Activated CD8-positive, alpha-beta T cell treated with anti-CD3 and anti-CD28 coated beads for 36 hours (primary cell): ENCODE data around the gene SULT1C2. TPM values are rescaled to one million over a fixed set of nuclear protein-coding genes. Genes with fewer than 3 reads are reported as not detected.

Experiments
- ATAC-seq: fragments of 200-7000 bp; cut with Tn5 transposase; one replicate; pipeline ENCODE4 v1.10.0; 2021; ENCODE audit warnings: mild to moderate bottlenecking, moderate library complexity
- CTCF ChIA-PET: fragments of 350-600 bp; sonication (Branson Sonifier 250); formaldehyde crosslinking; loops from one replicate; lab custom pipeline; 2021; ENCODE audit warnings: antibody characterized with exemption; lab: Charles Lee
- POLR2A ChIA-PET: fragments of 350-600 bp; sonication (Branson Sonifier 250); formaldehyde crosslinking; loops from one replicate; lab custom pipeline; 2021; ENCODE audit warnings: antibody characterized with exemption; lab: Charles Lee
- DNase-seq: peaks from one replicate; pipeline ENCODE4 v3.0.0-alpha.2; 2020
- H3K27ac Mint-ChIP-seq: one replicate; pipeline ENCODE4 v1.8.0; 2021; ENCODE audit warnings: mild to moderate bottlenecking, mixed read lengths
- H3K27me3 Mint-ChIP-seq: one replicate; pipeline ENCODE4 v1.8.0; 2021; ENCODE audit warnings: mixed read lengths
- H3K36me3 Mint-ChIP-seq: one replicate; pipeline ENCODE4 v1.8.0; 2021; ENCODE audit warnings: low read depth, mixed read lengths
- H3K4me1 Mint-ChIP-seq: one replicate; pipeline ENCODE4 v1.8.0; 2021; ENCODE audit warnings: low read depth, mixed read lengths
- H3K4me3 Mint-ChIP-seq: one replicate; pipeline ENCODE4 v1.8.0; 2021; ENCODE audit warnings: mild to moderate bottlenecking, moderate library complexity, mixed read lengths
- H3K9me3 Mint-ChIP-seq: one replicate; pipeline ENCODE4 v1.8.0; 2021; ENCODE audit warnings: mixed read lengths
- CTCF ChIP-seq: fragments of 200-600 bp; IDR thresholded peaks from one replicate; pipeline ENCODE4 v1.8.0; 2022; ENCODE audit warnings: antibody characterized with exemption, mild to moderate bottlenecking
- intact Hi-C: fragments of 100-400 bp; cut with micrococcal nuclease; formaldehyde crosslinking; loops from one replicate; pipeline ENCODE4 v1.10.0; 2022
- total RNA-seq, 2 experiments: library from RNA; stranded (reverse); gene quantifications; one replicate each; pipeline ENCODE4 v1.2.3, GENCODE V29; 2021

The SULT1C2 gene
- total RNA-seq, 2 experiments from 2014 or later: not detected

GRCh38 chr2:108325756-108326155 is 37.1 kb downstream of the SULT1C2 start:
- intact Hi-C loops: no loop called here
- ATAC-seq: no peak
- H3K4me3 Mint-ChIP-seq: no peak overlapping the region
- DNase-seq: no peak
- no peaks in the 10 kb centered on the region for H3K4me1 Mint-ChIP-seq
- no peak for TF ChIP-seq CTCF
- H3K9me3 Mint-ChIP-seq: no peaks in the 10 kb centered on the region
- no peaks in the 10 kb centered on the region for H3K36me3 Mint-ChIP-seq
- ChIA-PET POLR2A (no interaction called here), CTCF (no interaction called here)
- H3K27me3 Mint-ChIP-seq: peaks cover 1% of the 10 kb centered on the region
- no peak overlapping the region for H3K27ac Mint-ChIP-seq

GRCh38 chr2:108329771-108330170 is 41.1 kb downstream of the SULT1C2 start:
- H3K4me1 Mint-ChIP-seq: no peaks in the 10 kb centered on the region
- DNase-seq (no peak), ATAC-seq (no peak)
- no peak for TF ChIP-seq CTCF
- H3K27me3 Mint-ChIP-seq: peaks cover 2% of the 10 kb centered on the region
- CTCF ChIA-PET: no interaction called here
- H3K9me3 Mint-ChIP-seq: no peaks in the 10 kb centered on the region
- no peak overlapping the region for H3K27ac Mint-ChIP-seq
- H3K36me3 Mint-ChIP-seq: no peaks in the 10 kb centered on the region
- intact Hi-C loops: no loop called here
- H3K4me3 Mint-ChIP-seq: no peak overlapping the region
- POLR2A ChIA-PET: no interaction called here

GRCh38 chr2:108330979-108331378 is 42.3 kb downstream of the SULT1C2 start:
- CTCF ChIA-PET: no interaction called here
- H3K27ac Mint-ChIP-seq: no peak overlapping the region
- no peaks in the 10 kb centered on the region for H3K36me3 Mint-ChIP-seq
- no peaks in the 10 kb centered on the region for H3K4me1 Mint-ChIP-seq
- intact Hi-C loops: no loop called here
- no peak for TF ChIP-seq CTCF
- H3K27me3 Mint-ChIP-seq: peaks cover 10% of the 10 kb centered on the region
- ATAC-seq (no peak), DNase-seq (no peak)
- POLR2A ChIA-PET: no interaction called here
- no peak overlapping the region for H3K4me3 Mint-ChIP-seq
- H3K9me3 Mint-ChIP-seq: no peaks in the 10 kb centered on the region

GRCh38 chr2:108345951-108346350 is 57.3 kb downstream of the SULT1C2 start:
- DNase-seq (no peak), ATAC-seq (no peak)
- Mint-ChIP-seq H3K9me3 (no peaks in the 10 kb centered on the region), H3K27ac (no peak overlapping the region), H3K4me1 (no peaks in the 10 kb centered on the region), H3K36me3 (no peaks in the 10 kb centered on the region), H3K4me3 (no peak overlapping the region), H3K27me3 (peaks cover 11% of the 10 kb centered on the region)
- intact Hi-C loops: no loop called here
- no peak for TF ChIP-seq CTCF
- ChIA-PET CTCF (no interaction called here), POLR2A (no interaction called here)

- TF ChIP-seq CTCF: no peak
- H3K4me1 Mint-ChIP-seq: no peaks in the 10 kb centered on the region
- CTCF ChIA-PET: no interaction called here
- no peaks in the 10 kb centered on the region for H3K9me3 Mint-ChIP-seq
- peaks cover 11% of the 10 kb centered on the region for H3K27me3 Mint-ChIP-seq
- no peak overlapping the region for H3K4me3 Mint-ChIP-seq
- H3K27ac Mint-ChIP-seq: no peak overlapping the region
- ATAC-seq (no peak), DNase-seq (no peak)
- POLR2A ChIA-PET: no interaction called here
- intact Hi-C loops: no loop called here
- H3K36me3 Mint-ChIP-seq: no peaks in the 10 kb centered on the region
Measured at GRCh38 chr2:108346827-108347226, 58.1 kb downstream of the SULT1C2 start.
